ENCODE measurements around the gene TAMALIN. TPM values are rescaled to one million over a fixed set of nuclear protein-coding genes. Genes with fewer than 3 reads are reported as not detected.

The TAMALIN gene
- polyA plus RNA-seq, 3 donors = 0.63 to 118 (median 1.6) TPM

DNA sequence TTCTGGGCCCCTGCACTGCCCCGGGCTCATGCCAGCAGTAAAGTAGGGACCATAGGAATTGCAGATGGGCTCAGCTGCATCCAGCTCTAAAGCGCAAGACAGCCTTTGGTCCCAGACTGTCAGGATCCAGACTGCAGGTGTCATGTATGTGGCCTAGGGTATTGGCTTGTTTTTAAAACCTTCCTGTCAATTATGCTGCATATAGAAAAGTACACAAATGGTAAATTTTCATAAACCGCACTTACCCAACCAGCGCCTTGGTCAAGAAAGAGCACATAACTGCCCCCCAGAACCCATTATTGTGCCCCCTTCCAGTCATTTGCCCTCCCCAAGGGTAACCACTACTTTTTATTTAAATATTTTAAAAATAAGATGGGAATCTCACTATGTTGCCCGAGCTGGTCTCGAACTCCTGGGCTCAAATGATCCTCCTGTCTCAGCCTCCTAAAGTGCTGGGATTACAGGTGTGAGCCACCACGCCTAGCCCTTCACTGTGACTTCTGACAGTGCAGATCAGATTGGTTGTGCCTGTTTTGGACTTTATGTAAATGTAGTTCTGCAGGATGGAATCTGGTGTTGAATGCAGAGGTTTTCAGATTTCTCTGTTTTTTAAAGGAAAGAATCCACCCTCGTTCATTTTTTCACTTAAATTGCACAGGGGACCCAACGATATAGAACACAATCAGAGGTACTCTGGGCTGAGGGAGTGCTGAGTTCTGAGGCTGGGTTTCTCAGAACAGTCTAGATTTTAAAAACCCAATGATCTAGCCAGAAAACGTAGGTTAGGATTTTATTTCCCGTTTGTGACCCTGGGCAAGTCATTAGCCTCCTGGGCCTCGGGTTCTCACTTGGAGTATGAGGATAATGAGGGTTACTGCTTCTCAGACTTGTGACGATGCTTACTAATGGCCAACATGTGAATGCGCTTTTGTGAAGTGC is 51.2 kb downstream of the TAMALIN start:
- Histone ChIP-seq H3K4me3 (replicated peaks in 1 of 3; ENCODE audit: low read depth in 2 of 3, low read length in 3 of 3) (no peak overlapping the region), H4K20me1 (ENCODE audit: insufficient read depth, low read length) (peaks cover 58% of the 10 kb centered on the region), H3K9ac (ENCODE audit: insufficient read depth, low read length, poor library complexity, severe bottlenecking) (no peak overlapping the region), H3K9me3 (replicated peaks in 1 of 2; ENCODE audit: control insufficient read depth in 1 of 2, insufficient read depth in 1 of 2, low read length in 2 of 2) (no peaks in the 10 kb centered on the region), H3K4me1 (ENCODE audit: control insufficient read depth in 1 of 2, insufficient read depth in 2 of 2, low read length in 2 of 2) (peaks cover 0 to 10% of the 10 kb centered on the region in 2 donors), H3K4me2 (replicated peaks; ENCODE audit: extremely low read depth, low read length, poor library complexity, severe bottlenecking) (no peak overlapping the region), H2AFZ (ENCODE audit: insufficient read depth, low read depth, low read length, poor library complexity, severe bottlenecking) (no peak overlapping the region), H3K79me2 (ENCODE audit: insufficient read depth, low read length) (no peaks in the 10 kb centered on the region), H3K27ac (ENCODE audit: low read depth in 1 of 2, low read length in 2 of 2) (no peak overlapping the region), H3K36me3 (replicated peaks in 1 of 2; ENCODE audit: control insufficient read depth in 1 of 2, insufficient read depth in 2 of 2, low read length in 2 of 2) (peaks cover 0 to 20% of the 10 kb centered on the region in 2 donors), H3K27me3 (ENCODE audit: control insufficient read depth in 2 of 2, insufficient read depth in 2 of 2, low read length in 2 of 2) (no peaks in the 10 kb centered on the region)
- H3K36me3 Mint-ChIP-seq = peaks cover 12 to 27% of the 10 kb centered on the region in 2 donors
- H3K4me1 Mint-ChIP-seq = peaks cover 3% of the 10 kb centered on the region
- H3K9me3 Mint-ChIP-seq = no peaks in the 10 kb centered on the region
- intact Hi-C loops (cut with micrococcal nuclease) = no loop called here
- TF ChIP-seq, protein P1, sequence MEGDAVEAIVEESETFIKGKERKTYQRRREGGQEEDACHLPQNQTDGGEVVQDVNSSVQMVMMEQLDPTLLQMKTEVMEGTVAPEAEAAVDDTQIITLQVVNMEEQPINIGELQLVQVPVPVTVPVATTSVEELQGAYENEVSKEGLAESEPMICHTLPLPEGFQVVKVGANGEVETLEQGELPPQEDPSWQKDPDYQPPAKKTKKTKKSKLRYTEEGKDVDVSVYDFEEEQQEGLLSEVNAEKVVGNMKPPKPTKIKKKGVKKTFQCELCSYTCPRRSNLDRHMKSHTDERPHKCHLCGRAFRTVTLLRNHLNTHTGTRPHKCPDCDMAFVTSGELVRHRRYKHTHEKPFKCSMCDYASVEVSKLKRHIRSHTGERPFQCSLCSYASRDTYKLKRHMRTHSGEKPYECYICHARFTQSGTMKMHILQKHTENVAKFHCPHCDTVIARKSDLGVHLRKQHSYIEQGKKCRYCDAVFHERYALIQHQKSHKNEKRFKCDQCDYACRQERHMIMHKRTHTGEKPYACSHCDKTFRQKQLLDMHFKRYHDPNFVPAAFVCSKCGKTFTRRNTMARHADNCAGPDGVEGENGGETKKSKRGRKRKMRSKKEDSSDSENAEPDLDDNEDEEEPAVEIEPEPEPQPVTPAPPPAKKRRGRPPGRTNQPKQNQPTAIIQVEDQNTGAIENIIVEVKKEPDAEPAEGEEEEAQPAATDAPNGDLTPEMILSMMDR (IDR thresholded peaks at IDR 0.05) = no peak
- WGBS (ENCODE audit: insufficient coverage) = 88% methylated on average over 11 of the region's 14 CpGs
- H3K4me3 Mint-ChIP-seq = peak overlapping the region in 1 of 2 donors; percentile 26
- DNase-seq = no peak
- peaks cover 5 to 6% (median 6%) of the 10 kb centered on the region in 3 donors for H3K27me3 Mint-ChIP-seq (ENCODE audit: low read depth in 3 of 3)
- peak overlapping the region in 1 of 7 donors; percentile 41 for H3K27ac Mint-ChIP-seq

DNA sequence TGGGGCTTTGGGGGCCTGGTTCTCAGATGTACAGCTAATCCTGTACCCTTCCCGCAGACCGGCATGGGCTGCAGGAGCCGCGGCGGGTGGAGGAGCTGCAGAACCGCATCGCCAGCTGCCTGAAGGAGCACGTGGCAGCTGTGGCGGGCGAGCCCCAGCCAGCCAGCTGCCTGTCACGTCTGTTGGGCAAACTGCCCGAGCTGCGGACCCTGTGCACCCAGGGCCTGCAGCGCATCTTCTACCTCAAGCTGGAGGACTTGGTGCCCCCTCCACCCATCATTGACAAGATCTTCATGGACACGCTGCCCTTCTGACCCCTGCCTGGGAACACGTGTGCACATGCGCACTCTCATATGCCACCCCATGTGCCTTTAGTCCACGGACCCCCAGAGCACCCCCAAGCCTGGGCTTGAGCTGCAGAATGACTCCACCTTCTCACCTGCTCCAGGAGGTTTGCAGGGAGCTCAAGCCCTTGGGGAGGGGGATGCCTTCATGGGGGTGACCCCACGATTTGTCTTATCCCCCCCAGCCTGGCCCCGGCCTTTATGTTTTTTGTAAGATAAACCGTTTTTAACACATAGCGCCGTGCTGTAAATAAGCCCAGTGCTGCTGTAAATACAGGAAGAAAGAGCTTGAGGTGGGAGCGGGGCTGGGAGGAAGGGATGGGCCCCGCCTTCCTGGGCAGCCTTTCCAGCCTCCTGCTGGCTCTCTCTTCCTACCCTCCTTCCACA is 52.0 kb downstream of the TAMALIN start:
- no peak overlapping the region for H3K27ac Mint-ChIP-seq
- H3K36me3 ChIP-seq (replicated peaks in 1 of 2; ENCODE audit: control insufficient read depth in 1 of 2, insufficient read depth in 2 of 2, low read length in 2 of 2) = peaks cover 0 to 20% of the 10 kb centered on the region in 2 donors
- TF ChIP-seq, protein P1 (IDR thresholded peaks at IDR 0.05) = no peak
- peaks cover 49% of the 10 kb centered on the region for H4K20me1 ChIP-seq (ENCODE audit: insufficient read depth, low read length)
- no peaks in the 10 kb centered on the region for H3K27me3 ChIP-seq (ENCODE audit: control insufficient read depth in 2 of 2, insufficient read depth in 2 of 2, low read length in 2 of 2)
- H3K4me1 Mint-ChIP-seq = no peaks in the 10 kb centered on the region
- H3K4me3 ChIP-seq (replicated peaks in 1 of 3; ENCODE audit: low read depth in 2 of 3, low read length in 3 of 3) = no peak overlapping the region
- intact Hi-C loops (cut with micrococcal nuclease) = no loop called here
- H3K9me3 Mint-ChIP-seq = peaks cover 0 to 2% (median 0%) of the 10 kb centered on the region in 7 donors
- 91% methylated on average over 18 of the region's 25 CpGs for WGBS (ENCODE audit: insufficient coverage)
- DNase-seq = no peak
- no peak overlapping the region for H3K27ac ChIP-seq (ENCODE audit: low read depth in 1 of 2, low read length in 2 of 2)
- no peak overlapping the region for H3K4me2 ChIP-seq (replicated peaks; ENCODE audit: extremely low read depth, low read length, poor library complexity, severe bottlenecking)
- no peak overlapping the region for H2AFZ ChIP-seq (ENCODE audit: insufficient read depth, low read depth, low read length, poor library complexity, severe bottlenecking)
- peaks cover 12 to 24% of the 10 kb centered on the region in 2 donors for H3K36me3 Mint-ChIP-seq
- H3K9ac ChIP-seq (ENCODE audit: insufficient read depth, low read length, poor library complexity, severe bottlenecking) = no peak overlapping the region
- no peaks in the 10 kb centered on the region for H3K9me3 ChIP-seq (replicated peaks in 1 of 2; ENCODE audit: control insufficient read depth in 1 of 2, insufficient read depth in 1 of 2, low read length in 2 of 2)
- H3K4me3 Mint-ChIP-seq = no peak overlapping the region
- peaks cover 1 to 5% (median 4%) of the 10 kb centered on the region in 3 donors for H3K27me3 Mint-ChIP-seq (ENCODE audit: low read depth in 3 of 3)
- H3K4me1 ChIP-seq (ENCODE audit: control insufficient read depth in 1 of 2, insufficient read depth in 2 of 2, low read length in 2 of 2) = peaks cover 0 to 5% of the 10 kb centered on the region in 2 donors
- no peaks in the 10 kb centered on the region for H3K79me2 ChIP-seq (ENCODE audit: insufficient read depth, low read length)
